Measurements from ENCODE around the gene TAF10. TPM values are rescaled to one million over a fixed set of nuclear protein-coding genes. Genes with fewer than 3 reads are reported as not detected.

The TAF10 gene
- total RNA-seq, 1 donor from 2014 or later, result 87.8 TPM

- no peak for TF ChIP-seq CTCF (IDR thresholded peaks at IDR 0.05)
- H3K4me1 ChIP-seq, result no peaks in the 10 kb centered on the region
- no peaks in the 10 kb centered on the region for H3K36me3 ChIP-seq
- intact Hi-C loops (cut with DNase I), result no loop called here
- ATAC-seq (peak; percentile 48), DNase-seq (no peak)
- H3K27me3 ChIP-seq, result no peaks in the 10 kb centered on the region
- no peaks in the 10 kb centered on the region for H3K9me3 ChIP-seq
- no peak overlapping the region for H3K4me3 ChIP-seq
- no peak overlapping the region for H3K27ac ChIP-seq
Observed at GRCh38 chr11:6570691-6571427, 41.2 kb downstream of the TAF10 start.

- no peak for DNase-seq
- intact Hi-C loops (cut with DNase I), result no loop called here
- TF ChIP-seq CTCF (IDR thresholded peaks at IDR 0.05), result no peak
- H3K9me3 ChIP-seq, result no peaks in the 10 kb centered on the region
- no peaks in the 10 kb centered on the region for H3K36me3 ChIP-seq
- H3K27ac ChIP-seq, result no peak overlapping the region
- no peak for ATAC-seq
- no peaks in the 10 kb centered on the region for H3K27me3 ChIP-seq
- H3K4me3 ChIP-seq, result no peak overlapping the region
- H3K4me1 ChIP-seq, result no peaks in the 10 kb centered on the region
Observed at GRCh38 chr11:6569706-6570105, 42.3 kb downstream of the TAF10 start.

- H3K36me3 ChIP-seq, result no peaks in the 10 kb centered on the region
- TF ChIP-seq CTCF (IDR thresholded peaks at IDR 0.05), result no peak
- no peaks in the 10 kb centered on the region for H3K4me1 ChIP-seq
- intact Hi-C loops (cut with DNase I), result no loop called here
- no peak overlapping the region for H3K4me3 ChIP-seq
- no peaks in the 10 kb centered on the region for H3K27me3 ChIP-seq
- DNase-seq, result no peak
- H3K27ac ChIP-seq, result no peak overlapping the region
- no peak for ATAC-seq
- H3K9me3 ChIP-seq, result no peaks in the 10 kb centered on the region
Observed at GRCh38 chr11:6568191-6568918, 43.7 kb downstream of the TAF10 start.

- Histone ChIP-seq H3K36me3 (no peaks in the 10 kb centered on the region), H3K4me1 (no peaks in the 10 kb centered on the region), H3K4me3 (no peak overlapping the region), H3K27me3 (no peaks in the 10 kb centered on the region), H3K9me3 (no peaks in the 10 kb centered on the region), H3K27ac (no peak overlapping the region)
- TF ChIP-seq CTCF (IDR thresholded peaks at IDR 0.05), result no peak
- ATAC-seq (no peak), DNase-seq (no peak)
- intact Hi-C loops (cut with DNase I), result no loop called here
Observed at GRCh38 chr11:6567371-6567745, 44.7 kb downstream of the TAF10 start.

GRCh38 chr11:6566704-6567370 lies 45.2 kb downstream of the TAF10 start:
- Histone ChIP-seq H3K9me3 (no peaks in the 10 kb centered on the region), H3K4me1 (no peaks in the 10 kb centered on the region), H3K36me3 (no peaks in the 10 kb centered on the region), H3K27me3 (no peaks in the 10 kb centered on the region), H3K27ac (no peak overlapping the region), H3K4me3 (no peak overlapping the region)
- no peak for DNase-seq
- intact Hi-C loops (cut with DNase I), result no loop called here
- TF ChIP-seq CTCF (IDR thresholded peaks at IDR 0.05), result no peak
- no peak for ATAC-seq

Data from upper lobe of right lung (tissue), 1 donor.